ENCODE data around the gene FARSA. TPM values are rescaled to one million over a fixed set of nuclear protein-coding genes. Genes with fewer than 3 reads are reported as not detected.

FARSA gene
- total RNA-seq, 2 donors from 2014 or later, result 54.8 to 65.0 TPM

- TF ChIP-seq CTCF (IDR thresholded peaks at IDR 0.05) (no peak), POLR2A (IDR thresholded peaks at IDR 0.05) (no peak), POLR2AphosphoS5 (IDR thresholded peaks at IDR 0.05) (no peak)
- WGBS, result 18% methylated on average over 23 of the region's 23 CpGs
- no peak for DNase-seq (ENCODE audit: low spot score)
- H3K36me3 ChIP-seq, result peaks cover 9 to 16% of the 10 kb centered on the region in 2 donors
- H3K4me3 ChIP-seq, result peak overlapping the region; percentile 99
- H3K9me3 ChIP-seq, result no peaks in the 10 kb centered on the region
- H3K27me3 ChIP-seq (replicated peaks; ENCODE audit: insufficient read depth), result no peaks in the 10 kb centered on the region
- intact Hi-C loops (cut with DNase I), result loop anchor here (10.0 kb wide), 1 partner anchor 53 kb away; the partner anchor contains the start of genes DNASE2 and KLF1
- peak overlapping the region; percentile 30 to 49 for H3K27ac ChIP-seq
- peaks cover 26% of the 10 kb centered on the region for H3K4me1 ChIP-seq (replicated peaks)
Measured at GRCh38 chr19:12937093-12937926, 3.8 kb upstream of the FARSA start.

- WGBS, result 60% methylated on average over 7 of the region's 7 CpGs
- intact Hi-C loops (cut with DNase I), result loop anchor here (10.0 kb wide), 1 partner anchor 52 kb away; the partner anchor contains the start of genes DNASE2 and KLF1
Measured at GRCh38 chr19:12936582-12936981, 3.1 kb upstream of the FARSA start.

GRCh38 chr19:12935071-12935470, 1.6 kb upstream of the FARSA start:
- intact Hi-C loops (cut with DNase I), result loop anchor here (10.0 kb wide), 1 partner anchor 50 kb away; the partner anchor contains the start of genes DNASE2 and KLF1
- no peaks in the 10 kb centered on the region for H3K9me3 ChIP-seq
- peaks cover 0 to 4% of the 10 kb centered on the region in 2 donors for H3K36me3 ChIP-seq
- H3K27me3 ChIP-seq (replicated peaks; ENCODE audit: insufficient read depth), result no peaks in the 10 kb centered on the region
- WGBS, result 90% methylated on average over 10 of the region's 10 CpGs
- no peak for TF ChIP-seq CTCF (IDR thresholded peaks at IDR 0.05)
- no peak for TF ChIP-seq POLR2A (IDR thresholded peaks at IDR 0.05)
- TF ChIP-seq POLR2AphosphoS5 (IDR thresholded peaks at IDR 0.05), result no peak
- peaks cover 15% of the 10 kb centered on the region for H3K4me1 ChIP-seq (replicated peaks)
- no peak for DNase-seq (ENCODE audit: low spot score)
- H3K27ac ChIP-seq, result no peak overlapping the region
- no peak overlapping the region for H3K4me3 ChIP-seq

More at GRCh38 chr19:12936582-12936981, 3.1 kb upstream of the FARSA start:
- Histone ChIP-seq H3K36me3 (peaks cover 9 to 16% of the 10 kb centered on the region in 2 donors), H3K4me1 (replicated peaks) (peaks cover 25% of the 10 kb centered on the region), H3K9me3 (no peaks in the 10 kb centered on the region), H3K27ac (no peak overlapping the region), H3K27me3 (replicated peaks; ENCODE audit: insufficient read depth) (no peaks in the 10 kb centered on the region), H3K4me3 (no peak overlapping the region)
- TF ChIP-seq POLR2A (IDR thresholded peaks at IDR 0.05) (no peak), CTCF (IDR thresholded peaks at IDR 0.05) (no peak), POLR2AphosphoS5 (IDR thresholded peaks at IDR 0.05) (no peak)
- DNase-seq (ENCODE audit: low spot score), result no peak

GRCh38 chr19:12932392-12933286, 872 bp downstream of the FARSA start:
- intact Hi-C loops (cut with DNase I), result loop anchor here (10.0 kb wide), 1 partner anchor 48 kb away; the partner anchor contains the start of genes DNASE2 and KLF1
- H3K27me3 ChIP-seq (replicated peaks; ENCODE audit: insufficient read depth), result no peaks in the 10 kb centered on the region
- H3K4me1 ChIP-seq (replicated peaks), result peaks cover 7% of the 10 kb centered on the region
- DNase-seq (ENCODE audit: low spot score), result no peak
- H3K27ac ChIP-seq, result peak overlapping the region; percentile 60 to 63
- no peaks in the 10 kb centered on the region for H3K36me3 ChIP-seq
- 27% methylated on average over 16 of the region's 16 CpGs for WGBS
- H3K9me3 ChIP-seq, result no peaks in the 10 kb centered on the region
- TF ChIP-seq CTCF (IDR thresholded peaks at IDR 0.05) (no peak), POLR2A (IDR thresholded peaks at IDR 0.05) (no peak), POLR2AphosphoS5 (IDR thresholded peaks at IDR 0.05) (no peak)
- peak overlapping the region; percentile 77 to 83 for H3K4me3 ChIP-seq

Data from prostate gland (tissue), 2 donors.